HG03064 (cell line): ENCODE data around the gene PTBP2.

Experiments used
- ATAC-seq: cut with Tn5 transposase; IDR thresholded peaks from one replicate; pipeline ENCODE4 v1.9.1; 2021; ENCODE audit warnings: low read depth; ENCODE audit not compliant: unreplicated experiment

The PTBP2 gene

DNA sequence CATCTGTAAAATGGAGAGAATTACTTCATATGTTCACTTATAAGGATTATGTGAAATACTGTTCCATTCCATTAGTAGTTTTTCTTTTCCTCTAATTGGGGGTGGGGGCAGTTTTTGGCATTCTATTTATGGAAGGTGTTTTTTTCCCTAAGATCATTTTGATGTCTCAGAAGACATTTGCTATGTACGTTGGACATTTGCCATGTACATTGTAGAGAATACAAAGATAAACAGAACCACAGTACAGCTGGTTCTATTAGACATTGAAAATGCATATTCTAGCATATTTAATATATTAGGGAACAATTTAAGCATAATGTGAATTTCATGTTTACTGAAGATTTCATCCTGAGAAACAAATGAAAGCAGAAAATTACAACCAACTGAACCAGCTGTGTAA is 98.5 kb downstream of the PTBP2 start:
- ATAC-seq: no peak

DNA sequence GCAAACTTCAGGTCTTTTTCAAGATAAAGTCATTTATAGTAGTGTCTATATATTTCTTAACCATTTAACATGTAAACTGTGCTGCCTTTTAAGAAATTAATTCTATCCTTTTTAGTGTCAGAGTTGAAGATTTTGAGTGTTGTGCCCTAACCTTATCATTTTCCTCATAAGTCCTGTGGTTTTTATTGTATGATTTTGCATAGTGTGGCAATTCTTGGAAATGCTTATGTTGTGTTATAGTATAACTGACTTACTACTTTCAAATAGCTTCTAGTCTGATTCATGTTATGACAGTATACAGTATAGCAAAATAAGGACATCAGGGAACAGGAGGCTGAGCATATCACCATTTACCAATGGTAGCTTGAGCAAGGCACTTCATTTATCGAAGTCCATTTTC is 99.1 kb downstream of the PTBP2 start:
- no peak for ATAC-seq

DNA sequence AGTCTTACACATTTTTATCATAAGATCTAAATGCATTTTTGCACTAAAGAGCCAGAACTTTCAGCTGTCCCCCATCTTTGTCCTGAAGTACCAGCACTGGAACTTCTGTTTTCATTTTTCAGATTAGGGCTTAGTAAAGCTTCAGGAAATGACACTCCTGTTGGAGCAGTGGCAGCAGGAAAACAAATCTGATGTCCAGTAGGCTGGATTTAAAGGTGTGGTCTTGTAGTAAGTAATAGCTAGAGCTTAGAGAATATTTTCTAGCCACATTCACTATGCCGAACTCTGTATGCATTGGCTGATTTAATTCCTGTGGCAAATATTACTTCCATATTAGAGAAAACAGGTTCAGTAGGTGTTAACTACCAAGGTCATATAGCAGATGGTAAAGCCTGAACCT is 103.6 kb downstream of the PTBP2 start:
- ATAC-seq: no peak

DNA sequence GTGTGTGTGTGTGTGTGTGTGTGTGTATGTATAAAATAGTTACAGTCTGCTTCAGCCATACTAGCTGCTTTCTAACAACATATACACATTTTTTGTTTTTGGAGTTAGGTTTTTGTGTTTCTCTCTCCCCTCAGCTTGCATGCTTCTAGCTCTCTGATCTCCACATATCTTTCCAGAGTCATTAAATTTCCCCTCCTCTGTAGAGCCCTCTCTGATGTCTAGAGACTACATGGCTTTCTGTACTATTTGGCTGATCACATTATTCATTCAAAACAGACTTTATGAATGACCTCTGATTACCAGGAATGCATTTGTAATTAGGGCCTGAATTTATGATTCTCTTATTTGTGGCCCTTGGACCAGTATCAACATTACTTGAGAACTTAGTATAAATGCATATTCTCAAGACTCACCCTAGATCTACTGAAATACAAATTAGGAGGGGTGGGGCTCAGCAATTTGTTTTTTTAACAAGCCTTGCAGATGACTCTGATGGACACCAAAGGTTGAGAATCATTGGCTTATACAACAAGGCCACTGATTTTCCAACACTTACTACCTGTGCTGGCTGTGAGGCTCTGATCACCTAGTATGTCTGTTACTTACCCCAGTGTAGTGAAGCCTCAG is 104.5 kb downstream of the PTBP2 start:
- no peak for ATAC-seq

DNA sequence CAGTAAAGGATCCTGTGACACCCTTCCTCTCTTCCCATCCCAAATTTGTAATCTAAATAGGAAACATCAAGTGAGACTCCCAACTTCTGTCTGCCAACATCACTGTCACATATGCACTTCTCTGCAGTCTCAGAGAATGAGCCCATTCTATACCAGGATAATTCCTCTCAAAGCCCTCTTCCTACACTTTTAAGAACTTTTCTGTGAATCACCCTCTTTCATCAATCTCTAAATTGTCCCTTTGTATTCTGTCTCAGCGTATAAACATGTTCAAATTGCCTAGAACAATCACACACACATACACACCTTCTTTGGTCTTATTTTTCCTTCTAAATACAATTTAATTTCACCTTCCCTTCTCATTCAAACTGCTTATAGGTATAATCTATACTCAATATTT is 111.8 kb downstream of the PTBP2 start:
- no peak for ATAC-seq

DNA sequence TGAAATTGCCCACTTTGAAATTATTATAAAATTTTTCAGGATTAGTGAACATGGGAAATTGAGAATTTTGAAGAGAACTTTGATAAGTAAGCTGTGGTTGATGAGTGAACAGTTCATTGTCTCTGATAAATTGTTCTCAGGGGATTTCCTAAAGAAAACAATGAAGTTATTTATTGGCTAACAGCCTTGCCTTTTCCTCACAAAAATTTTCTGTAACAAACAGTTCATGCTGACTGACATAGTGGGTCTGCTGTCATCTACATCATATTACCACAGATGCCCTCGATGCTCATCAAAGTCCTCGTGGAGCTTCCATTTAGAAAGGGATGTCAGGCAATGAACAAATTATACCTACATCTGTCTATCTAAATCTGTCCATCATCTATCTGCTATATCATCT is 113.4 kb downstream of the PTBP2 start:
- ATAC-seq: no peak

DNA sequence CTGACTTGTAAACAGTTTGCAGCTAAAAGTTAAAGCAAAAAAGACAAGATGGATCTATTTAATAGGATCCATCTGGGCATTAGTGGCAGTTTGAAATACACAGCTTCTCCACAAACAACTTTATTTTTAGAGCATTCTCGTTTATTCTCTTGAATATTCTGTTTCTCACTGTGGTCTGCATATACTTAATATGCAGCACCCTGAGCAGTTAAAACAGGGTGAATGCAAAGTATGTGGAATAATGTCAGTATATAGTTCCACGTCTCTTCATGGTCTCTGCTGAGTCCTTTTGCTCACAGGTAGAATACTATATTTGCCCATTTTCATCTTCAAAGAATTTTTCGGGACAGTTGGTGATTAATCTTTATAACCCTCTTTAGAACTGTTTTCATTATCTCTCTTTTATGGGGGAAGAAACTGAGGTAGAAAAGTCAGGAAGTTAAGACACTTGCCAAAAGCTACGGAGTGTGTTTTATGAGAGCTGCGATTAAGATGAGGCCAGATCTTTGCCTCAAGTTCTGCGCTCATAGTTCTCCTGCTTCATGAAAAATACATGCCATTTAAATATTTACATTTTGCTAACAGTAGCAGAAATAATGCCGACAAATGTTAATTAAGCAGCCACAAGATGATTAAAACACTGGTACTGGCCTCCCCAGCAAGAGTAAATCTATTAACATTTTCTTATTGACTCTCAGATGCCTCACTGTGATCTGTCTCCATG is 115.6 kb downstream of the PTBP2 start:
- no peak for ATAC-seq

DNA sequence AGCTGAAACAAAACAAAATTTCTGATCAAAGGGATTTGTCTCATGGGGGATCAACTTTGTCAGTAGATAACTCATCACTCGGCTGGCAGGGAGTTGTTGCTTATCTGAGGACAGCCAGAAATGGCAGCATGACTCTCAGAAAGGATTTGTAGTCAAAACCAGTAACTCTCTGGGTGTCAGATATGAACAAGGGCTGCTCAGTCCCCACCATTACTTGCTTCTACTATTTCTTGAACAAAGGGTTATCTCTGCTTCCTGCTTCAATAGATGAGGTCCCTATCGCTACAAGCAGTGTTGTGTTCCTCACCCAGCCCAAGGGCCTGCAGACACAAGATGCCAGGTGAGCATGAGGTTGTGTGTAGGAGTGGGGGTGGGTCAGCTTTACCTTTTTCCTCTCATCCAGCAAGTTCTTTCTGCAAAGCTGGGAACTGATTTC is 116.2 kb downstream of the PTBP2 start:
- ATAC-seq: no peak

DNA sequence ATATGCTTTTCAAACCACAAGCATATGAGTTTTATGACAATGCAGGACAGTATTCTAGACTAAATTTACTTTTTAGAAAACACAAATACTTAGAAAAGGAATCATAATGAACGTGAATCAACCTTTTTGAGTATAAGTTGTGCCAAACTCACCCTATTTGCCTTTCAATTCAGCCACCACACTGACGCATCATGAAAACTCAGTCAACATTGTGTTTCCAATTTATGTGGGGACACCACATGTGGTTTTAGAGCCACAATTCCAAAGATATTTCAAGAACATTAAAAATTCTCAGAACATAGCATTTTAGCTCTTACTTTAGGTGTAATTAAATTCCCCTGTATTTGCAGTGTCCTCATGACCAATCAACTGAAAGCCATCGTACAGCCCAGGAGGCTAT is 118.8 kb downstream of the PTBP2 start:
- ATAC-seq: no peak

DNA sequence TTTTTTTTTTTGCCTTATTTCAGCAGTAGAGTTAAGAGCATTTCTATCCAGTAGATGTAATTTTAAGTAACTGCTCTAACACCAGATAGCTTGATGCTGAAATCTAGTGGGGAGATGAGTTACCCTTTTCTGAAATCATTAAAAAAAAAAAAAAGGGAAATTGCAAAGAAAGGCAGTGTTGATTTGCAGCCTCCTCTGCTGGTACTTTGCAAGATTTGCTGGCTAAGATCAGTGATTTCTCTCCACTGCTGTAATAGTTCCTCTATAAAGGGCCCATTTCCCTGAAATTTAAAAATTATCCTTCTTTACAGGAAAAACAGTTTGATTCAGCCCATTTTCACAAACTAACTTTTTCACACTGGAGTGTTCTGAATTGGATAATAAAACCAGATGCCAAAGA is 120.6 kb downstream of the PTBP2 start:
- ATAC-seq: no peak

DNA sequence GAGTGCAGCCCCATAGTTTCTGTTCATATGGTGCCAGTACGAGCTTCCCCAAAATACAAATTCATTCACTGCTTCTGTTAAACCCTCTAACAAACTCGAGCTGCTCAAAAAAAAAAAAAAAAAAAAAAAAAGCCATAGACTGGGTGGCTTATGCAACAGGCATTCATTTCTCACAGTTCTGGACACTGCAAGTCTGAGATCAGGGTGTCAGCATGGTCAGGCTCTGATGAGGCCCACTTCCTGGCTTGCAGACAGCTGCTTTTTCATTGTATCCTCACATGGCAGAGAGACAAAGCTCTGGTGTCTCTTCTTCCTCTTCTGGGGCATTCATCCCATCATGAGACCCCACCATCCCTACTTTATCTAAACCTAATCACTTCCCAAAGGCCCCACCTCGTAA is 121.6 kb downstream of the PTBP2 start:
- ATAC-seq: no peak

DNA sequence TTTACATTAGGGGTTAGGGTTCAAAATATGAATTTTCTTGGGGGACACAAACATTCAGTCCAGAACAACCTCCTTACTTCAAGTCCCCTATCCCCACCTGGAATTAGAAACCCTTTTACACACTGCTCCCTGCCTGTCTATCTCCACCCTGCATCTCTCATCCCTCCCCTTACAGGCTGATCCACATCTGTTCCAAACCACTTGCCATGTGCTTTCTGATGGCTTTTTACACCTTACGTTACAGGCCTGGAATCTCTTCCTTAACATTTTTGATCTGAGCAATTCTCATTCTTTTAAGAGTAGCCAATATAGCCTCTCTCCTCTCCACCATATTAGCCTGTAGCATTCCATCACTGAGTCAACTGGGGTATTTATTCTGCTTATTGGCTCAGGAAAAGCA is 122.0 kb downstream of the PTBP2 start:
- ATAC-seq: no peak

DNA sequence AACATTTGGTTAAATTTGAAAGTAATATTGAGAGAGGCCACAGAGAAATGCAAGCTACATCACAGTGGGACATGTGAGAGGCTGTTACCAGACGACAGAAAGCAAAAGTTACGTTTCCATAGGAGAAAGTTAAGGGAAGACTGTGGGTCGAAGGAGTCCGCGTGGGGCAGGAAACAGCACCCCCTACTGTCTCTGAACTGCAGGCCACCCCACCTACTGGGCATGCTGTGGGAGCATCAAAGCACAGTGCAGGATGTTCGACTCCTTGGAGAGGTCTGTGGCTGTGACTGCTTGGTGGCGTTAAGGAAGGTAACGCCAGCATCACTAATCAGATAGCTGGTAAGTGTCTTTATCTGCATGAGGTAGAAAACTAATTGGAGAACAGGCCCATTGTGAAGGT is 123.9 kb downstream of the PTBP2 start:
- peak; percentile 86 for ATAC-seq

DNA sequence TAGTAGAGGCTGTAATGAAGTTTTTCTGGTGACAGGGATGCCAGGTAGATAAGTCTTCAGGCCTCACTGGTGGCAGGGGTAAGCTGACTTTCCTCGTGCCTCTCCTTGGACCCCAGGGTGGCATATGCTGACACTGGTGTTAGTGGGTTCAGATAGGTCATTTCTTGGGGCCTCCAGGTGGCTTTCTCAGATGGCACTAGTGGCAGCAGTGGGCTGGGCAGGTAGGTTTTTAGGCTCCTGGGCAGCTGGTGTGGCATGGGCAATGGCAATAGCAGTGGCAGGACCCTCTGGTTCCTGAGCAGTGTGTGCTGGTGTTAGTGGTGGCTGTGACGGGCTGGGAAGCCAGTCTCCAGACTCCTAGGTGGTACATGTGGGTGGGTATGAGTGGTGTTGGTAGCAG is 140.3 kb downstream of the PTBP2 start:
- no peak for ATAC-seq

DNA sequence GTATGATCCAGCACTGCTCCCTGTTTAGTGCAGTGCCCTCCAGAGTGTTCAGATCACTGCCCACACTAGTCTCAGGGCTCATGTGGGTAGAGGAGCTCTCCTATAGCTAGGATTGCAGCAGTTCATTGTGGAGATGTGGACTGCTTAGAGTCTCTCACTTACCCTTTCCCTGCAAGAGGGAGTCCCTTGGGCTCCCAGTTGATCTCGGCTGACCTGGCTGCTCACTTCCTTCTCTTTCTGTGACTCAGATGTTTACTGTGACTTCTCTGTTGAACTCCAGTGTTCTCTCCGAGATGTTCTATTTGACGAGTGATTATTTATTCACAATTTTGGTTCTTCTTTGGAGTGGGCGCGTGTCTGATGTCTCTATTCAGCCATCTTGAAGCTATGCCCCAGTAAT is 141.9 kb downstream of the PTBP2 start:
- ATAC-seq: no peak
